Left lung (tissue), 10 donors: Measurements from ENCODE around the gene SP100. TPM values are rescaled to one million over a fixed set of nuclear protein-coding genes. Genes with fewer than 3 reads are reported as not detected.

ENCODE experiments used
- ATAC-seq: fragments of 200-7000 bp; cut with Tn5 transposase; one replicate; pipeline ENCODE4 v1.9.1; 2020; ENCODE audit warnings: moderate library complexity
- DNase-seq, 4 donors: peaks; one replicate each; pipeline ENCODE4 v3.0.0-alpha.2; 2013 to 2020
- H3K27ac ChIP-seq, 2 donors: fragments of 200-600 bp; sonication (generic) in 1 of 2; one replicate each; pipeline versions ENCODE4 v1.5.0 to v1.8.0; 2020 to 2021
- H3K27me3 ChIP-seq, 2 donors: fragments of 200-600 bp; sonication (generic) in 1 of 2; one replicate each; pipeline versions ENCODE4 v1.5.0 to v1.8.0; 2020 to 2021
- H3K36me3 ChIP-seq, 2 donors: fragments of 200-600 bp; sonication (generic) in 1 of 2; one replicate each; pipeline versions ENCODE4 v1.5.0 to v1.8.0; 2020 to 2021
- H3K4me1 ChIP-seq, 2 donors: fragments of 200-600 bp; one replicate each; pipeline ENCODE4 v1.8.0; 2021
- H3K4me3 ChIP-seq, 2 donors: fragments of 200-600 bp; sonication (generic) in 1 of 2; one replicate each; pipeline versions ENCODE4 v1.5.0 to v1.8.0; 2020 to 2021; ENCODE audit warnings: mild to moderate bottlenecking in 1 of 2
- H3K9me3 ChIP-seq, 2 donors: fragments of 200-600 bp; sonication (generic) in 1 of 2; one replicate each; pipeline versions ENCODE4 v1.5.0 to v1.8.0; 2020 to 2021
- intact Hi-C, 2 donors: fragments of 100-400 bp; cut with DNase I; formaldehyde crosslinking; loops; one replicate each; pipeline versions ENCODE4 v1.11.2 to v1.14.2; 2022
- polyA plus RNA-seq, 6 donors: library from polyadenylated mRNA; unstranded; fragments of 120-200 nt; gene quantifications; one replicate each; pipeline ENCODE4 v1.2.1, GENCODE V29; 2013; ENCODE audit not compliant: insufficient read length in 6 of 6
- total RNA-seq, 2 donors: library from RNA; stranded (reverse); fragmentation: NEBNext Ultra II Directional; extraction: Animal tissue kit (Norgen Biotek cat#: 25700); gene quantifications; one replicate each; pipeline ENCODE4 v1.2.1, GENCODE V29; 2021
- TF ChIP-seq, protein P1 (sequence below), 2 donors: fragments of 200-600 bp; sonication (generic) in 1 of 2; IDR thresholded peaks; one replicate each; pipeline versions ENCODE4 v1.5.0 to v1.8.0; 2021; ENCODE audit warnings: antibody characterized with exemption in 2 of 2
- donor health status: DM: no; HTN: yes; CAD: no.
- donor health status: DM: no; HTN: no; CAD: no.

Gene SP100
- total and polyA plus RNA-seq, 8 donors: 55.1 to 134 (median 68.3) TPM

- no peak for DNase-seq
- Histone ChIP-seq H3K36me3 (peaks cover 0 to 28% of the 10 kb centered on the region in 2 donors), H3K4me3 (no peak overlapping the region), H3K27ac (peak overlapping the region in 1 of 2 donors; percentile 64), H3K27me3 (no peaks in the 10 kb centered on the region), H3K4me1 (peaks cover 17 to 62% of the 10 kb centered on the region in 2 donors), H3K9me3 (no peaks in the 10 kb centered on the region)
- intact Hi-C loops: no loop called here
- TF ChIP-seq, protein P1, sequence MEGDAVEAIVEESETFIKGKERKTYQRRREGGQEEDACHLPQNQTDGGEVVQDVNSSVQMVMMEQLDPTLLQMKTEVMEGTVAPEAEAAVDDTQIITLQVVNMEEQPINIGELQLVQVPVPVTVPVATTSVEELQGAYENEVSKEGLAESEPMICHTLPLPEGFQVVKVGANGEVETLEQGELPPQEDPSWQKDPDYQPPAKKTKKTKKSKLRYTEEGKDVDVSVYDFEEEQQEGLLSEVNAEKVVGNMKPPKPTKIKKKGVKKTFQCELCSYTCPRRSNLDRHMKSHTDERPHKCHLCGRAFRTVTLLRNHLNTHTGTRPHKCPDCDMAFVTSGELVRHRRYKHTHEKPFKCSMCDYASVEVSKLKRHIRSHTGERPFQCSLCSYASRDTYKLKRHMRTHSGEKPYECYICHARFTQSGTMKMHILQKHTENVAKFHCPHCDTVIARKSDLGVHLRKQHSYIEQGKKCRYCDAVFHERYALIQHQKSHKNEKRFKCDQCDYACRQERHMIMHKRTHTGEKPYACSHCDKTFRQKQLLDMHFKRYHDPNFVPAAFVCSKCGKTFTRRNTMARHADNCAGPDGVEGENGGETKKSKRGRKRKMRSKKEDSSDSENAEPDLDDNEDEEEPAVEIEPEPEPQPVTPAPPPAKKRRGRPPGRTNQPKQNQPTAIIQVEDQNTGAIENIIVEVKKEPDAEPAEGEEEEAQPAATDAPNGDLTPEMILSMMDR (IDR thresholded peaks at IDR 0.05): no peak
- no peak for ATAC-seq
Measured at GRCh38 chr2:230439590-230439989, 23.6 kb downstream of the SP100 start.

- intact Hi-C loops: no loop called here
- peak overlapping the region; percentile 10 to 59 for H3K27ac ChIP-seq
- peak; percentile 70 for ATAC-seq
Measured at GRCh38 chr2:230441227-230441897, 25.4 kb downstream of the SP100 start.

GRCh38 chr2:230443541-230443940 lies 27.5 kb downstream of the SP100 start:
- Histone ChIP-seq H3K36me3 (peaks cover 0 to 59% of the 10 kb centered on the region in 2 donors), H3K4me1 (peaks cover 17 to 69% of the 10 kb centered on the region in 2 donors), H3K27me3 (no peaks in the 10 kb centered on the region), H3K27ac (peak overlapping the region in 1 of 2 donors; percentile 29), H3K4me3 (no peak overlapping the region), H3K9me3 (no peaks in the 10 kb centered on the region)
- no peak for ATAC-seq
- intact Hi-C loops: no loop called here
- no peak for DNase-seq
- TF ChIP-seq, protein P1 (IDR thresholded peaks at IDR 0.05): no peak

More at GRCh38 chr2:230441227-230441897, 25.4 kb downstream of the SP100 start:
- Histone ChIP-seq H3K4me3 (no peak overlapping the region), H3K4me1 (peaks cover 17 to 52% of the 10 kb centered on the region in 2 donors), H3K27me3 (no peaks in the 10 kb centered on the region), H3K36me3 (peaks cover 0 to 44% of the 10 kb centered on the region in 2 donors), H3K9me3 (no peaks in the 10 kb centered on the region)
- DNase-seq: no peak
- TF ChIP-seq, protein P1 (IDR thresholded peaks at IDR 0.05): no peak

GRCh38 chr2:230444832-230445231 lies 28.8 kb downstream of the SP100 start:
- H3K4me3 ChIP-seq: no peak overlapping the region
- H3K9me3 ChIP-seq: no peaks in the 10 kb centered on the region
- peaks cover 0 to 72% of the 10 kb centered on the region in 2 donors for H3K36me3 ChIP-seq
- peaks cover 8 to 62% of the 10 kb centered on the region in 2 donors for H3K4me1 ChIP-seq
- TF ChIP-seq, protein P1 (IDR thresholded peaks at IDR 0.05): no peak
- H3K27ac ChIP-seq: no peak overlapping the region
- no peaks in the 10 kb centered on the region for H3K27me3 ChIP-seq
- DNase-seq: no peak
- no peak for ATAC-seq
- intact Hi-C loops: no loop called here

DNA sequence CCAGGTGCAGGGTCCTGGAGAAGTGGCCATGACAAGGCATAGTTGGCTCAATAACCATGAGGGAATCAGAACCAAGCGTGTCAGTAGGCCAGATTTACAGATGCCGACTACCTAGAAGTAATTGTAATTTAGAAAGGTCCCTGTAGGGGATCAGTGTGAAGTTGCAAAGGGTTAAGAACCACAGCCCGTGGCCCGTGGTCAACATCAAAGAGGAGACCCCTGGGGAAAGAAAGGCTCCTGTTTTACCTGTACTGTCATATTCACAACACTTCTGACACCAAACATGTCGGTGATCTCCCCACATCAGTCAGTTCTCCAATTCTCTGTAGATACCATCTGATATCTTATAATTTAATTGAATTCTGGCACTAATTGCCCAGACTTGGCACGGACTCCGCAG lies 31.0 kb downstream of the SP100 start:
- intact Hi-C loops: no loop called here
- H3K4me1 ChIP-seq: peaks cover 0 to 40% of the 10 kb centered on the region in 2 donors
- H3K27me3 ChIP-seq: no peaks in the 10 kb centered on the region
- no peak overlapping the region for H3K4me3 ChIP-seq
- peak overlapping the region in 1 of 2 donors; percentile 54 for H3K27ac ChIP-seq
- ATAC-seq: no peak
- peaks cover 0 to 87% of the 10 kb centered on the region in 2 donors for H3K36me3 ChIP-seq
- DNase-seq: no peak
- TF ChIP-seq, protein P1 (IDR thresholded peaks at IDR 0.05): no peak
- H3K9me3 ChIP-seq: no peaks in the 10 kb centered on the region
